Epidermal melanocyte (primary cell): ENCODE results near the gene NEK7.
"Not testable (repeated sequence)": the region's sequence is repeated elsewhere in the genome, so short reads cannot be mapped to it uniquely, and the experiment has no call there.

Experiments
- DNase-seq: peaks from one replicate; pipeline ENCODE4 v3.0.0; 2011; ENCODE audit warnings: low spot score; ENCODE audit not compliant: insufficient read length

NEK7 gene

GRCh38 chr1:198205016-198205684 is 48.4 kb downstream of the NEK7 start:
- DNase-seq, result no peak

- DNase-seq, result no peak
Observed at GRCh38 chr1:198206292-198206691, 49.5 kb downstream of the NEK7 start.

GRCh38 chr1:198211696-198212095 is 54.9 kb downstream of the NEK7 start:
- no peak for DNase-seq

GRCh38 chr1:198212126-198212525 is 55.3 kb downstream of the NEK7 start:
- no peak for DNase-seq

GRCh38 chr1:198212675-198213074 is 55.9 kb downstream of the NEK7 start:
- no peak for DNase-seq

- no peak for DNase-seq
Observed at GRCh38 chr1:198214924-198215323, 58.1 kb downstream of the NEK7 start.

GRCh38 chr1:198220428-198220827 is 63.6 kb downstream of the NEK7 start:
- no peak for DNase-seq

GRCh38 chr1:198227010-198227409 is 70.2 kb downstream of the NEK7 start:
- DNase-seq, result not testable (repeated sequence)

- DNase-seq, result not testable (repeated sequence)
Observed at GRCh38 chr1:198227454-198227853, 70.7 kb downstream of the NEK7 start.

- no peak for DNase-seq
Observed at GRCh38 chr1:198228925-198229324, 72.1 kb downstream of the NEK7 start.

- no peak for DNase-seq
Observed at GRCh38 chr1:198231779-198232178, 75.0 kb downstream of the NEK7 start.

- no peak for DNase-seq
Observed at GRCh38 chr1:198232378-198232777, 75.6 kb downstream of the NEK7 start.

GRCh38 chr1:198232940-198233675 is 76.3 kb downstream of the NEK7 start:
- DNase-seq, result no peak

GRCh38 chr1:198234520-198235251 is 77.9 kb downstream of the NEK7 start:
- DNase-seq, result no peak

GRCh38 chr1:198238121-198238520 is 81.3 kb downstream of the NEK7 start:
- no peak for DNase-seq

- no peak for DNase-seq
Observed at GRCh38 chr1:198241553-198241952, 84.8 kb downstream of the NEK7 start.

- no peak for DNase-seq
Observed at GRCh38 chr1:198244772-198245171, 88.0 kb downstream of the NEK7 start.

- DNase-seq, result no peak
Observed at GRCh38 chr1:198245379-198245778, 88.6 kb downstream of the NEK7 start.

- no peak for DNase-seq
Observed at GRCh38 chr1:198246337-198246736, 89.5 kb downstream of the NEK7 start.

- no peak for DNase-seq
Observed at GRCh38 chr1:198253259-198253658, 96.5 kb downstream of the NEK7 start.

GRCh38 chr1:198253668-198254067 is 96.9 kb downstream of the NEK7 start:
- DNase-seq, result no peak

- no peak for DNase-seq
Observed at GRCh38 chr1:198254521-198254920, 97.7 kb downstream of the NEK7 start.
